Measurements from ENCODE around the gene IGF1R.

GRCh38 chr15:98865397-98866339, 217.3 kb downstream of the IGF1R start:
- no peak for TF ChIP-seq CTCF (IDR thresholded peaks at IDR 0.05)
- no peak for TF ChIP-seq POLR2A (IDR thresholded peaks at IDR 0.05)
- TF ChIP-seq EP300 (IDR thresholded peaks at IDR 0.05) = no peak

Measured in suprapubic skin (tissue), 3 donors.